Gastroesophageal sphincter (tissue), 3 donors: Measurements from ENCODE around the gene HMOX1.

Experiments used
- CTCF ChIP-seq, 4 experiments: fragments of 200-600 bp in 2 of 4; fragments of 450-650 bp in 2 of 4; sonication (generic) in 1 of 4; IDR thresholded peaks; one replicate each; pipeline ENCODE4 v1.5.1; 2017 to 2019; ENCODE audit warnings: antibody characterized with exemption in 4 of 4, mild to moderate bottlenecking in 2 of 4, moderate library complexity in 2 of 4
- EP300 ChIP-seq: sonication (generic); formaldehyde crosslinking; IDR thresholded peaks from one replicate; pipeline ENCODE4 v1.6.1; 2017; ENCODE audit warnings: antibody characterized with exemption, mild to moderate bottlenecking
- POLR2A ChIP-seq, 2 donors: fragments of 450-650 bp; IDR thresholded peaks; one replicate each; pipeline ENCODE4 v1.6.1; 2017; ENCODE audit warnings: antibody characterized with exemption in 2 of 2, mild to moderate bottlenecking in 2 of 2, moderate library complexity in 1 of 2

- TF ChIP-seq CTCF (IDR thresholded peaks at IDR 0.05) (no peak), EP300 (no peak), POLR2A (IDR thresholded peaks at IDR 0.05) (no peak)
These were observed 11.5 kb downstream of the HMOX1 start for GRCh38 chr22:35392357-35392756.
